HG02840 (cell line): ENCODE data around the gene TAPBP.
"Not testable (repeated sequence)": the region's sequence is repeated elsewhere in the genome, so short reads cannot be mapped to it uniquely, and the experiment has no call there.

Experiments used
- ATAC-seq: cut with Tn5 transposase; IDR thresholded peaks from one replicate; pipeline ENCODE4 v1.9.1; 2021; ENCODE audit warnings: mild to moderate bottlenecking, moderate library complexity, moderate number of reproducible peaks; ENCODE audit not compliant: unreplicated experiment, low FRiP score

The TAPBP gene

GRCh38 chr6:33278392-33278741 is 35.5 kb downstream of the TAPBP start:
- ATAC-seq = no peak

DNA sequence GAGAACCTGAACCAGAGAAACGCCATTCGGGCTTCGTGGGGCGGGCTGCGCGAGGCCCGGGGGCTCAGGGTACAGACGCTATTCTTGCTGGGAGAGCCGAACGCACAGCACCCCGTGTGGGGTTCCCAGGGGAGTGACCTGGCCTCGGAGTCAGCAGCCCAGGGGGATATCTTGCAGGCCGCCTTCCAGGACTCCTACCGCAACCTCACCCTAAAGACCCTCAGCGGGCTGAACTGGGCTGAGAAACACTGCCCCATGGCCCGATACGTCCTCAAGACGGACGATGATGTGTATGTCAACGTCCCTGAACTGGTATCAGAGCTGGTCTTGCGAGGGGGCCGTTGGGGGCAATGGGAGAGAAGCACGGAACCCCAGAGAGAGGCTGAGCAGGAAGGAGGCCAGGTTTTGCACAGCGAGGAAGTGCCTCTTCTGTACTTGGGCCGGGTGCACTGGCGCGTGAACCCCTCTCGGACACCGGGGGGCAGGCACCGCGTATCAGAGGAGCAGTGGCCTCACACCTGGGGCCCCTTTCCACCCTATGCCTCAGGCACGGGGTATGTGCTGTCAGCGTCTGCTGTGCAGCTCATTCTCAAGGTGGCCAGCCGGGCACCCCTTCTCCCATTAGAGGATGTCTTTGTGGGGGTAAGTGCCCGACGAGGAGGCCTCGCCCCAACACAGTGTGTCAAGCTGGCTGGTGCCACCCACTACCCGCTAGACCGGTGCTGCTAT is 36.1 kb downstream of the TAPBP start:
- no peak for ATAC-seq

DNA sequence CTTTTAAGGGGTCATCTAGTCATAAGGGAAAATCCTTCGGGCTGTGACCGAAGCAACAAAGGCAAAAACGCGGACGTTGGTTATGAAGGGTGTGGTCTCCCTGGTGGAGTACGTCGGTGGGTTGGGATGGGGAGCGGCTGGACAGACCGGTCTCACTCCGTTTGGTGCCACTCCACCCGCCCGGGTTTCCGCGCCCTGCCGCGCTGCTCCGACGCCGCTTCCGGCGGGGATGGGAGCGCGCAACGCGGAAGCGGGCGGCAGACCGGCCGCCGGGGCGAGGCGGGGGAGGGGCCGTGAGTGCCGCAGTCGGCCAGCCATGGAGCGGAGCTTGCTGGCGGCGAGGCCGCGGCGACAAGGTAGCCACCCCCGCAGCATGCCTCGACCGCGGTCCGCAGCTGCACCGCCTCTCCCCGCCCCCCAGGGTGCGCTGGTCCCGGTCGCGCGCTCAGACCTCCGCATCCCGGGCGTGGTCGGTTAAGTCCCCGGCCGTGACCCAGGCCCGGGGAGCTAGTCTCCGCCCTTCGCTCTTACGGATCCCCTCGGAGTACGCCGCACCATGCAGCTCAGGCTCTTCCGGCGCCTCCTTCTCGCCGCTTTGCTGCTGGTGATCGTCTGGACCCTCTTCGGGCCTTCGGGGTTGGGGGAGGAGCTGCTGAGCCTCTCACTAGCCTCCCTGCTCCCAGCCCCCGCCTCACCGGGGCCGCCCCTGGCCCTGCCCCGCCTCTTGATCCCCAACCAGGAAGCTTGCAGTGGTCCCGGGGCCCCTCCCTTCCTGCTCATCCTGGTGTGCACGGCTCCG is 36.8 kb downstream of the TAPBP start, which contains the start of gene B3GALT4:
B3GALT4 (plus strand) TSS at position 260 of the 799 bp plus-strand sequence; CDS start at position 557, 297 bp downstream.
- ATAC-seq = peak; percentile 51

- no peak for ATAC-seq
These were observed 37.4 kb downstream of the TAPBP start for GRCh38 chr6:33276581-33276863.

DNA sequence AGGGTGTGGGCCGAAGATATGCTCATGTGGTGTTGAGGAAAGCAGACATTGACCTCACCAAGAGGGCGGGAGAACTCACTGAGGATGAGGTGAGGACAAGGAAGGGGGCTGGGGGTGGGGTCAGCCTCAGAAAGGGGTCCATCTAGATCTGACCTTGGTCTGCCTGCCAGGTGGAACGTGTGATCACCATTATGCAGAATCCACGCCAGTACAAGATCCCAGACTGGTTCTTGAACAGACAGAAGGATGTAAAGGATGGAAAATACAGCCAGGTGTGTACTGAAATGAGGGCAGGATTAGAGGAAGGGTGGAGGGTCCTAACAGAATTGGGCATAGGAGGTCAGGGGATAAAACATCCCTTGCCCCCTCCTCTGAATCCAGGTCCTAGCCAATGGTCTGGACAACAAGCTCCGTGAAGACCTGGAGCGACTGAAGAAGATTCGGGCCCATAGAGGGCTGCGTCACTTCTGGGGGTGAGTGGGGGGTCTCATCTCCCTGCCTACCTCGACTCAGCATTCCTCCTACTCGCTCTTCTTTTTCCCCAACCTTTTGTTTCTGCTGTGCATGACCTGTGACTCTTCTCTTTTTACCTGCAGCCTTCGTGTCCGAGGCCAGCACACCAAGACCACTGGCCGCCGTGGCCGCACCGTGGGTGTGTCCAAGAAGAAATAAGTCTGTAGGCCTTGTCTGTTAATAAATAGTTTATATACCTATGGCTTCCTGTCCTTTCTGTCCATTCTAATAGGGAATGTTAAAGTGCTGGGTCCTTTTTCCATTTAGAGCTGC is 37.9 kb downstream of the TAPBP start:
- ATAC-seq = not testable (repeated sequence)

DNA sequence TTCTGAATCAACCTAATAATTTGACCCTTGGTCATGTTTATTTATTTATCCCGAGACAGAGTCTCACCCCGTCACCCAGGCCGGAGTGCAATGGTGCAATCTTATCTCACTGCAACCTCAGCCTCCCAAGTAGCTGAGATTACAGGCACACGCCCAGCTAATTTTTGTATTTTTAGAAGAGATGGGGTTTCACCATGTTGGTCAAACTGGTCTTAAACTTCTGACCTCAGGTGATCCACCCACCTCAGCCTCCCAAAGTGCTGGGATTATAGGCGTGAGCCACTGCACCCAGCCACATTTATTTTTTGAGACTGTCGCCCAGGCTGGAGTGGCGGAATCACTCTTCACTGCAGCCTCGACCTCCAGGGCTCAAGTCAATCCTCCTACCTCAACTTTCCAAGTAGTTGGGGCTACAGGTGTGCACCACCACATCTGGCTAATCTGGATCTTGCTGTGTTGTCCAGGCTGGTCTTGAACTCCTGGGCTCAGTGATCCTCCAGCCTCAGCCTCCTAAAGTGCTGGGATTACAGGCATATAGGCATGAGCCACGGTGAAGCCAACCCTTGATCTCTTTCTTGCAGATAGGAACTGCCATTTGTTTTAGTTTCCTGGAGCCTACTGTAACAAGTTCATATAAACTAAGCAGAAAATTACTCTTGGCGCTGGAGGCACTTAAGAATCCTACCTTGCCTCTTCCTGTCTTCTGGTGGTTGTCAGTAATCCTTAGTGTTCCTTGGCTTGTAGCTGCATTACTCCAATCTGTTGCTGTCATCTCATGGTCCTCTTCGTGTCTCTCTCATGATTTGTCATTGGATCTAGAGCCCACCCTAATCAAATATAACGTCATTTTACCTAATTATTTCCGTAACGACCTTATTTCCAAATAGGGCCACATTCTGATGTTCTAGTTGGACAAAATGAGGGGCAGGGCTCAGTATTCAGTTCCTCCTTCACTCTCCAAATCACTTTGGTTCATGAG is 39.7 kb downstream of the TAPBP start:
- ATAC-seq = no peak

- no peak for ATAC-seq
These were observed 40.6 kb downstream of the TAPBP start for GRCh38 chr6:33273129-33273923.

DNA sequence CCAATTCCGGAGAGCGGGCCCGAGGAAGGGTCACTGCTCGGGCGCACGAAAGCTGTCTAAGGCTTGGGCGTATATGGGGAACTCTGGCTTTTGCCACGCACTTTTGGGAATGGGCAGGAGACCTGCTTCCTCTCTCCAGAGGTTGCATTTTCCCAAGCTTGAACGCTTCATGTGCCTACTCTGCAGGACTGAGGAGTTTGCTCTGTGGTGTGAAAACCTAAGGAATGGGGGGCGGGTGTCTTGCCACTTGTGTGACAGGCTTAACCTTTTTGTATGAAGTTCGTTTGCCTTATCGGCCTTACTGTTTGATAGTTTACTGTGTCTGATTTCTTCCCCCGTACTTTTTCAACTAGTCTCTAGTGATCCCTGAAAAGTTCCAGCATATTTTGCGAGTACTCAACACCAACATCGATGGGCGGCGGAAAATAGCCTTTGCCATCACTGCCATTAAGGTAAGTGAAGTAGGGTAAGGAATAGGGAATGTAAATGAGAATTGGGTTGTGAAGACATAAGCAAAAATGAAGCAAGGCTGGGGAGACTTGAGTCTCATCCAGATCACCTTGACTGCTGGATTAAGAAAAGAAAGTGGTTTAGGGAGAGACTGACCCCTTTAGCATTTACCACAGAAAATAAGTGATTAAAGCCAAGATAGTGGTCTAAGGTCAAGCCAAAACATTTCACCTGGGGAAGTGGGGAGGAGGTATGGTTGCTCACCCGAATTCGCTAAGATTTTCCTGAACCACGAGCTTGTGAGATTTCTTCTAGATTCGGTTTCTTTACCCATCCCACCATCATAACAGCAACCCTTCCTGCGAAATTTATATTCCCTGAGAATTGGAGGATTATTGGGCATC is 41.4 kb downstream of the TAPBP start:
- ATAC-seq = no peak

- peak; percentile 76 for ATAC-seq
These were observed 42.2 kb downstream of the TAPBP start, which contains the start of the genes RPS18 and VPS52 for GRCh38 chr6:33271468-33272274. TSS of gene RPS18 (plus strand) at chr6:33272075. CDS start at chr6:33272120, 45 bp downstream. TSS of gene VPS52 (minus strand) at chr6:33271876. CDS start at chr6:33271675, 201 bp downstream.

DNA sequence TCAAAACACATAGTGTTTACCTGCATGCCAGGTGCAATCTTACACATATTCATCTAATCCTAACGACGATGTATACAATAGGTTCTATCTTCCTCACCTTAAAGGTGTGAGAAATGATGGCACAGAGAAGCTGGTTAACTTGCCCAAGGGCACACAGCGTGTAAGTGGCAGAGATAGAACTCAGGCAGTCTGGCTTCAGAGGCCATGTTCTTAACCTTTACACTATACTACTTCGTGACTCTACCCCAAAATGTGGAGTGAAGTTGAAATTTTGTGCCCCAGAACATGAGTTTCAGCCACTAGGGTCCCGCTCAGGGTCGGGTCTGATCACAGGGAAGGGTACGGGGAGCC is 42.8 kb downstream of the TAPBP start:
- ATAC-seq = no peak

DNA sequence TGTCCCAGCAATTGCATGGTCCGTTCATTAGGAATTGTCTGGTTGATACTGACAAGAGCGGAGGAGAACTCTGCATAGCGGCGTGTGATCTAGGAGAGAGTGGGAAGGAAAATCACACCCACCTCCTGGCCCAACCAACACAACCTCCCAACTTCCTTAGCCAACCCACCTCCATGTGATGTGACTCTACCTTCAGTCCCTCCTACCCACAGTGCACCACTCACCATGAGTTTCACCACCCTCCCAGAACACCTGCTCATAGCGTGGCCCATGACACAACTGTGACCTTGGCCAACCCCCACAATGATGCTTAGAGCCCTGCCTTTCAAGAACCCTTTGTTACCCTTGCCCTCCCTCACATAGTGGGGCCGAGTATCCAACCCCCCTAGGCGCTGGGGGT is 49.9 kb downstream of the TAPBP start:
- no peak for ATAC-seq

GRCh38 chr6:33262490-33262889 is 51.4 kb downstream of the TAPBP start:
- not testable (repeated sequence) for ATAC-seq

GRCh38 chr6:33259032-33259431 is 54.8 kb downstream of the TAPBP start:
- ATAC-seq = no peak

DNA sequence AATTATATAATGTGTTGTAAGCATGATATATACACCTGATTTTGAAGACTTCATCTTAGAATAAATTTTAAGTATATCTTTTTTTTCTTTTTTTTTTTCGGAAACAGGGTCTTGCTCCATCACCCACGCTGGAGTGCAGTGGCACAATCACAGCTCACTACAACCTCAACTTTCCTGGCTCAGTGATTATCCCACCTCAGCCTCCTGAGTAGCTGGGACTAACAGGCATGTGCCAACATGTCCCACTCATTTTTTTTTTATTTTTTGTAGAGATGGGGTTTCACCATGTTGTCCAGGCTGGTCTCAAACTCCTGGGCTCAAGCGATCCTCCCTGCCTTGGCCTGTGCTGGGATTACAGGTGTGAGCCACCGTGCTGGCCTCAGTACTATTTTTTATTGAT is 59.3 kb downstream of the TAPBP start:
- no peak for ATAC-seq

GRCh38 chr6:33252759-33253158 is 61.1 kb downstream of the TAPBP start:
- ATAC-seq = no peak

DNA sequence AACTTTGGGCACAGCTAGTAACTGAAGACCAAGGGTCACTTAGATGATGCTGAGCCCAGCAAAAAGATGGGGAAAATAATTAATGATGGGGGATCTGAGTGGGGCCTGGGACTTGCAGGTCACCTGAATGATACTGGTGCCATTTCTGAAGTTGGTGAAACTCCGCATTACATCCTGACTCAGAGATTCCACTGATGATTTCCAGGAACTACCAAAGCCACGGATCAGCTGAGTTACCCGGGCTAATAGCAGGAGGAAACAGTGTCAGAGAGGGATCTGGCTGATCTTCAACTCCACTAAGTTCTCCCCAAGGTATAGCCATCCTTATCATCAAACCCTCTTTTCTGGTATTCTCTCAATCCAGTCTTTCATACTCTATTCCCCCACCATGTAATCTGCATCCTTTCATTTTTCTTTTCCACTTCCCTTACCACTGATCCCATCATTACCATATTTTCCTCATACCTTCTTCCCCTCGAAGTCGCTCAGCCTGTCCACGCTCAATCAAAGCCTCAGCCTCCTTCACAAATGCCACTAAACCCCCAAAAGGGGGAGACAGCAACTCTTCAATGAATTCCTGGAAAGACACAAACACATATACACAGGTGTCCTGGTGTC is 62.4 kb downstream of the TAPBP start:
- ATAC-seq = no peak

- no peak for ATAC-seq
These were observed 63.1 kb downstream of the TAPBP start for GRCh38 chr6:33250731-33251130.
